IMR-90 (cell line): ENCODE data around the gene ZNF780A.

Experiments
- MAFK ChIP-seq: IDR thresholded peaks from 2 replicates; pipeline ENCODE4 v1.6.1; 2012; ENCODE audit warnings: low read depth, low read length, improper control_type of control experiment
- POLR2A ChIP-seq: IDR thresholded peaks from 2 replicates; pipeline ENCODE4 v1.6.1; 2012; ENCODE audit warnings: mild to moderate bottlenecking, low read depth, low read length
- RCOR1 ChIP-seq: IDR thresholded peaks from 2 replicates; pipeline ENCODE4 v1.6.1; 2012; ENCODE audit warnings: mild to moderate bottlenecking, low read length, improper control_type of control experiment; ENCODE audit not compliant: insufficient replicate concordance
- TF ChIP-seq, protein P1 (sequence below): conservative IDR thresholded peaks from 2 replicates; pipeline ENCODE4 v1.5.1; 2012; ENCODE audit warnings: mild to moderate bottlenecking, low read depth, low read length, improper control_type of control experiment

DNA sequence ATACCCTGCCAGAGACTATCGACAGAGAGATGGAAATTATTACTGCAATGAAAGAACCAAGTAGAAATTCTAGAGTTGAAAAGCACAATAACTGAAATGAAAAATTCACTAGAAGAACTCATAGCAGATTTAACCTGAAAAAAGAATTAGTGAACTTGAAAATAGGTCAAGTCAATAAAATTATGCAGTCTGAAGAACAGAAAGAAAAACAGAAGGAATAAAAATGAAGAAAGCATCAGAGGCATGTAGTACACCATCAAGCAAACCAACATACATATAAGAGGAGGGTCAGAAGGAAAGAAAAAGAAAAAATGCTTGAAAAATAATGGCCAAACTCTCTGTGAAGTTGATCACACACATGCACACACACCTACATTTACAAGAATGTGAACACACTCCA, 31.1 kb downstream of the ZNF780A start:
- TF ChIP-seq, protein P1, sequence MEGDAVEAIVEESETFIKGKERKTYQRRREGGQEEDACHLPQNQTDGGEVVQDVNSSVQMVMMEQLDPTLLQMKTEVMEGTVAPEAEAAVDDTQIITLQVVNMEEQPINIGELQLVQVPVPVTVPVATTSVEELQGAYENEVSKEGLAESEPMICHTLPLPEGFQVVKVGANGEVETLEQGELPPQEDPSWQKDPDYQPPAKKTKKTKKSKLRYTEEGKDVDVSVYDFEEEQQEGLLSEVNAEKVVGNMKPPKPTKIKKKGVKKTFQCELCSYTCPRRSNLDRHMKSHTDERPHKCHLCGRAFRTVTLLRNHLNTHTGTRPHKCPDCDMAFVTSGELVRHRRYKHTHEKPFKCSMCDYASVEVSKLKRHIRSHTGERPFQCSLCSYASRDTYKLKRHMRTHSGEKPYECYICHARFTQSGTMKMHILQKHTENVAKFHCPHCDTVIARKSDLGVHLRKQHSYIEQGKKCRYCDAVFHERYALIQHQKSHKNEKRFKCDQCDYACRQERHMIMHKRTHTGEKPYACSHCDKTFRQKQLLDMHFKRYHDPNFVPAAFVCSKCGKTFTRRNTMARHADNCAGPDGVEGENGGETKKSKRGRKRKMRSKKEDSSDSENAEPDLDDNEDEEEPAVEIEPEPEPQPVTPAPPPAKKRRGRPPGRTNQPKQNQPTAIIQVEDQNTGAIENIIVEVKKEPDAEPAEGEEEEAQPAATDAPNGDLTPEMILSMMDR, result no peak
- TF ChIP-seq POLR2A (no peak), MAFK (no peak), RCOR1 (no peak)
